Measurements from ENCODE around the gene TMEM150C. TPM values are rescaled to one million over a fixed set of nuclear protein-coding genes. Genes with fewer than 3 reads are reported as not detected.
"Not testable (repeated sequence)": the region's sequence is repeated elsewhere in the genome, so short reads cannot be mapped to it uniquely, and the experiment has no call there.

TMEM150C gene
- total RNA-seq, 8 experiments from 2014 or later: 0.24 to 14.7 (median 7.4) TPM

DNA sequence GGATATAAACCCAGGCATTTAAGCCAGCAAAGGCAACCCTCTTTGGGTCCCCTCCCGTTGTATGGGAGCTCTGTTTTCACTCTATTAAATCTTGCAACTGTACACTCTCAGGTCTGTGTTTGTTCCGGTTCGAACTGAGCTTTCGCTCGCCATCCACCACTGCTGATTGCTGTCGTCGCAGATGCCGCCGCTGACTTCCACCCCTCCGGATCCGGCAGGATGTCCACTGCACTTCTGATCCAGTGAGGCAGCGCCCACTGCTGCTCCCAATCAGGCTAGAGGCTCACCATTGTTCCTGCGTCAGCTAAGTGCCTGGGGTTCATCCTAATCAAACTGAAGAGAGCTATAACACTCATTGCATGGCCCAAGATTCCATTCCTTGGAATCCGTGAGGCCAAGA is 82.2 kb downstream of the TMEM150C start:
- no peak for ATAC-seq (replicated peaks in 6 of 8)
- WGBS, 10 experiments: 50 to 100% (median 97%) methylated on average over 1 to 6 of the region's 14 CpGs; no CpG with 5 or more reads in 3 of the 10 experiments

DNA sequence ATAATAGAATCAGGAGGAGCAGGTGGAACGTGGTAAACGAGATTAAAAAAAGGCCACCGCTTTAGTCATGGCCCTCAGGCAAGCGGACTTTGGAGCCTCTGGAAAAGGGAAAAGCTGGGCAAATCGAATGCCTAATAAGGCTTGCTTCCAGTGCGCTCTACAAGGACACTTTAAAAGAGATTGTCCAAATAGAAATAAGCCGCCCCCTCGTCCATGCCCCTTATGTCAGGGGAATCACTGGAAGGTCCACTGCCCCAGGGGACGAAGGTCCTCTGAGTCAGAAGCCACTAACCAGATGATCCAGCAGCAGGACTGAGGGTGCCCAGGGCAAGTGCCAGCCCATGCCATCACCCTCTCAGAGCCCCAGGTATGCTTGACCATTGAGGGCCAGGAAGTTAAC is 84.3 kb downstream of the TMEM150C start:
- H3K4me3 ChIP-seq; ATAC-seq (replicated peaks in 6 of 8); H3K27ac ChIP-seq; H3K4me1 ChIP-seq (replicated peaks in 1 of 2): not testable (repeated sequence)
- in situ Hi-C loops (cut with MboI; ENCODE audit: low pct_unique_long_range_greater_than_20kb in 2 of 9, low sequenced_read_pairs in 9 of 9, unreplicated experiment in 9 of 9): loop anchor here in 1 of 9 experiments (25.0 kb wide), 1 partner anchor 260 kb away; no protein-coding TSS in a partner anchor
- WGBS, 10 experiments: 30 to 90% (median 78%) methylated on average over 2 of the region's 9 CpGs; no CpG with 5 or more reads in 6 of the 10 experiments

More for the DNA sequence above, 82.2 kb downstream of the TMEM150C start:
- in situ Hi-C loops (cut with MboI; ENCODE audit: low pct_unique_long_range_greater_than_20kb in 2 of 9, low sequenced_read_pairs in 9 of 9, unreplicated experiment in 9 of 9): loop anchor here in 1 of 9 experiments (25.0 kb wide), 1 partner anchor 258 kb away; no protein-coding TSS in a partner anchor
- Histone ChIP-seq H3K4me1 (replicated peaks in 1 of 2) (no peaks in the 10 kb centered on the region), H3K27ac (no peak overlapping the region), H3K4me3 (no peak overlapping the region)

DNA sequence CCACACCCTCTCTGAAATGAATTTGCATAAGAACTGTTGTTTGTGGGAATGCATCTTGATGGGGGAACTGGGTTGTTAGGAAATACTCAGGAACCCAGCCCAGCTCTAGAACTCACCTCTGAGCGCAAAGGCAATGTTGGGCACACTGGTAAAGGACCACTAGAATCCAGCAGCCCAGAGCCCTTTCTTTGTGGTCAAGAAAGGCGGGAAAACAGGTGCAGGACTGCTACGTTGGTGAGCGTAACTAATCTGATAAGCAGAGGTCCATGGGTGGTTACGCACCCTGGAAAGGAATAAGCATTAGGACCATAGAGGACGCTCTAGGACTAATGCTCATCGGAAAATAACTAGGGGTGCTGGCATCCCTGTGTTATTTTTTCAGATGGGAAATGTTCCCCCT is 85.9 kb downstream of the TMEM150C start:
- not testable (repeated sequence) for H3K27ac ChIP-seq; H3K4me1 ChIP-seq (replicated peaks in 1 of 2); H3K4me3 ChIP-seq; ATAC-seq (replicated peaks in 6 of 8)
- WGBS, 10 experiments: 91 to 100% (median 100%) methylated on average over 1 to 7 of the region's 7 CpGs; no CpG with 5 or more reads in 2 of the 10 experiments
- in situ Hi-C loops (cut with MboI; ENCODE audit: low pct_unique_long_range_greater_than_20kb in 2 of 9, low sequenced_read_pairs in 9 of 9, unreplicated experiment in 9 of 9): loop anchor here in 1 of 9 experiments (25.0 kb wide), 1 partner anchor 261 kb away; no protein-coding TSS in a partner anchor

DNA sequence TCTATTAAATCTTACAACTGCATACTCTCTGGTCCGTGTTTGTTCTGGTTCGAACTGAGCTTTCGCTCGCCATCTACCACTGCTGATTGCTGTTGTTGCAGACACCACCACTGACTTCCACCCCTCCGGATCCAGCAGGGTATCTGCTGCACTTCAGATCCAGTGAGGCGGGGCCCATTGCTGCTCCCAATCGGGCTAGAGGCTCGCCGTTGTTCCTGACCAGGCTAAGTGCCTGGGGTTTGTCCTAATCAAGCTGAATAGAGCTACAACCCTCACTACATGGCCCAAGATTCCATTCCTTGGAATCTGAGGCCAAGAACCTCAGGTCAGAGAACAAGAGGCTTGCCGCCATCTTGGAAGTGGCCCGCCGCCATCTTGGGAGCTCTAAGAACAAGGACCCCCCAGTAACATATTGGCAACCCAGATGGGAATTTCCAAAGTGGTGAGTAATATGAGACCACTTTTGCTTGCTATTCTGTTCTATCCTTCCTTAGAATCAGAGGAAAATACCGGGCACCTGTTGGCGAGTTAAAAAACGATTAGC is 88.1 kb downstream of the TMEM150C start:
- in situ Hi-C loops (cut with MboI; ENCODE audit: low pct_unique_long_range_greater_than_20kb in 2 of 9, low sequenced_read_pairs in 9 of 9, unreplicated experiment in 9 of 9): loop anchor here in 4 of 9 experiments (25.0 kb wide), 3 partner anchors 264 to 789 kb away; no protein-coding TSS in a partner anchor
- no peak for ATAC-seq (replicated peaks in 6 of 8)
- 85 to 100% (median 96%) methylated on average over 1 to 6 of the region's 15 CpGs; no CpG with 5 or more reads in 3 of the 10 experiments for WGBS, 10 experiments

DNA sequence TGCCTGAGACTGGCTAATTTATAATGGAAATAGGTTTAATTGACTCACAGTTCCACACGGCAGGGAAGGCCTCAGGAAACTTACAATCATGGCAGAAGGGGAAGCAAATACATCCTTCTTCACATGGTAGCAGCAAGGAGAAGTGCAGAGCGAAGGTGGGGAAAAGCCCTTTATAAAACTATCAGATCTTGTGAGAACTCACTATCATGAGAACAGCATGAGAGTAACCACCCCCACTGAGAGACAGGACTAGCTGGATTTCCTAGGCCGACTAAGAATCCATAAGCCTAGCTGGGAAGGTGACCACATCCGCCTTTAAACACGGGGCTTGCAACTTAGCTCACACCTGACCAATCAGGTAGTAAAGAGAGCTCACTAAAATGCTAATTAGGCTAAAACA is 88.7 kb downstream of the TMEM150C start:
- not testable (repeated sequence) for H3K4me3 ChIP-seq; H3K27ac ChIP-seq; H3K4me1 ChIP-seq (replicated peaks in 1 of 2); ATAC-seq (replicated peaks in 6 of 8)
- WGBS, 10 experiments: 0 to 100% (median 50%) methylated on average over 1 to 5 of the region's 5 CpGs; no CpG with 5 or more reads in 3 of the 10 experiments
- in situ Hi-C loops (cut with MboI; ENCODE audit: low pct_unique_long_range_greater_than_20kb in 2 of 9, low sequenced_read_pairs in 9 of 9, unreplicated experiment in 9 of 9): loop anchor here in 4 of 9 experiments (25.0 kb wide), 3 partner anchors 264 to 789 kb away; no protein-coding TSS in a partner anchor

More for the DNA sequence above, 88.1 kb downstream of the TMEM150C start:
- Histone ChIP-seq H3K27ac (no peak overlapping the region), H3K4me1 (replicated peaks in 1 of 2) (no peaks in the 10 kb centered on the region), H3K4me3 (no peak overlapping the region)

DNA sequence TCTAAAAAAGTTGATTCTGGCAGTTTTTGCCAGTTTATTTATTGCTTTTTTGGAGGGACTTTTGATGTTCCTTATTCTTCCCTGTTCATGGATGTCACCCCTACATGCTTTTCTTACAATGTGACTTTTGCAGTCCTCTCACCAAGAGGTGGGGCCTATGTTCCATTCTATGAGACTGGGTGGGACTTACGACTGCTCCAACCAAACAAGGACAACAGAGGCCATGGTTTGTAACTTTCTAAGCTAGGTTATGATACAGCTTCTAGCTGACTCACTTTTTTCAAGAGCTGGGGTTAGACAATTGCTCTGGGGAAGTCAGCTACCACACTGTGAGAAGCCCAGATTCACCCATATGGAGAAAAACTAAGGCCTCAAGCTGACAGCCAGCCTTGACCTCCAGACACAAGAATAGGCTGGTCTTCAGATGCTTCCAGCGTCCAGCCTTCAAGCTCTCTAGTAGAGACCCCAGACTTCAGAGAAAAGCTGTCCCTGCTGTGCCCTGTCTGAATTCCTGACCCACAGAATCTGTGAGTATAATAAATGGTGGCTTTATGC is 91.9 kb downstream of the TMEM150C start:
- peak in 7 of 8 experiments; percentile 34 to 83 (median 57) for ATAC-seq (replicated peaks in 6 of 8)
- in situ Hi-C loops (cut with MboI; ENCODE audit: low pct_unique_long_range_greater_than_20kb in 2 of 9, low sequenced_read_pairs in 9 of 9, unreplicated experiment in 9 of 9): loop anchor here in 4 of 9 experiments (10.0 to 25.0 kb wide), 4 partner anchors 267 to 792 kb away; no protein-coding TSS in a partner anchor
- 65 to 71% (median 67%) methylated on average over 1 to 2 of the region's 2 CpGs; no CpG with 5 or more reads in 7 of the 10 experiments for WGBS, 10 experiments
- Histone ChIP-seq H3K4me1 (replicated peaks in 1 of 2) (no peaks in the 10 kb centered on the region), H3K4me3 (no peak overlapping the region), H3K27ac (no peak overlapping the region)

DNA sequence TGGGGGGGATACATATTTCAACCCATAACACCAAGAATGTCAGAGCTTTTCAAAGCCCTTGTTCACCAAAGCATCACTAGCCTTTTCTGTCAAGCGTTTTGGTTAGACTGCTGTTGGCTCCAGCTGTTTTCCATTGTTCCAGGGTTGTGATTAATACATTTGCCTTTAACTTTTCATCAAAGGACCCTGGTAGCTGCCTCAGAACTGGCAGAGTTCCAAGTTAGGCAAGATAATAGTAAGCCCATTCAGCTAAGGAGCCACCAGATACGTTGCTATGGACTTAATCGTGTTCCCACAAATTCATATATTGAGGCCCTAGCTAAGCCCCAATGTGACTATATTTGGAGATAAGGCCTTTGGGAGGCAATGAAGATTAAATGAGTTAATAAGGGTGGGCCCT is 94.3 kb downstream of the TMEM150C start:
- in situ Hi-C loops (cut with MboI; ENCODE audit: low pct_unique_long_range_greater_than_20kb in 2 of 9, low sequenced_read_pairs in 9 of 9, unreplicated experiment in 9 of 9): loop anchor here in 4 of 9 experiments (10.0 to 25.0 kb wide), 4 partner anchors 270 to 795 kb away; no protein-coding TSS in a partner anchor
- WGBS, 10 experiments: 20 to 60% (median 26%) methylated on average over 1 to 3 of the region's 3 CpGs; no CpG with 5 or more reads in 4 of the 10 experiments
- H3K27ac ChIP-seq: no peak overlapping the region
- no peaks in the 10 kb centered on the region for H3K4me1 ChIP-seq (replicated peaks in 1 of 2)
- no peak for ATAC-seq (replicated peaks in 6 of 8)
- no peak overlapping the region for H3K4me3 ChIP-seq

DNA sequence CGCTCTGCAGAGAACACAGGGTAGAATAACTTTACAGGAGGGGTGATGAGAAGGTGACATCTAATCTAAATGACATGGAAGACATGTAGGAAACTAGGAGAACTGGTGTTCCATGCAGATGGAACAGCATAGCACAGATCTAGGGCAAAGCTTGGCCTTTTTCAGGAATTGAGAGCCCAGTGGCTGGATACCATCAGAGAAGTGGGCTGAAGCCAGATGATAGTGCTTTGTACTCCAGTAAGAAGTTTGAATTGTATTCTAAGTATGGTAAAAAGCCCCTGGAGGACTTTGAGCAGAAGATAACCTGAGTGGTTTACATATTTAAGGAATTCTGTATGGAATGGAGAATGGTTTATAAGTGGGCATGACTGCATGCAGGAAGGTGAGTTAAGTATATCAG is 98.6 kb downstream of the TMEM150C start:
- H3K27ac ChIP-seq: no peak overlapping the region
- no peak for ATAC-seq (replicated peaks in 6 of 8)

DNA sequence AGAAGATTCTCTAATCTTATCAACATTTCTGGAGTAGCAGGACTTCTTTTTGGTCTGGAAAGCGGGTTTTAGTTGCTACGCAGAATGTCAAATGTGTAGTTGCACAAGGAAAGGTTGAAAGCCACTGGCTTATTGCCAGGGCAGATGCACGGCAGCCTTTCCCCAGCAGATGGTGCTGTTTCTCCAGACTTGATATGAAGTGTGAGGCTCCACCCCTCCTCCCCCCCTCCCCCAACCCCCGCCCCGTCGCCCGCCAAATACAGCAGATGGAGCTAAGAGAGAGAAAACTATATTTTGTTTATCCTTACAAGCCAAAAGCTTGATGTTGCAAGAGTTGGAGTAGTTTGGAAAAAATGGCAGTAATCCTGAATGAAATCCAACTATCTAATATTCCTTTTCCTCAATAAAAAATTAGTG is 99.4 kb downstream of the TMEM150C start:
- H3K27ac ChIP-seq: no peak overlapping the region
- H3K4me1 ChIP-seq (replicated peaks in 1 of 2): no peaks in the 10 kb centered on the region
- in situ Hi-C loops (cut with MboI; ENCODE audit: low pct_unique_long_range_greater_than_20kb in 2 of 9, low sequenced_read_pairs in 9 of 9, unreplicated experiment in 9 of 9): loop anchor here in 4 of 9 experiments (10.0 to 25.0 kb wide), 4 partner anchors 275 to 800 kb away; no protein-coding TSS in a partner anchor
- peak; percentile 73 to 90 (median 86) for ATAC-seq (replicated peaks in 6 of 8)
- WGBS, 10 experiments: 7 to 48% (median 34%) methylated on average over 2 to 3 of the region's 7 CpGs; no CpG with 5 or more reads in 6 of the 10 experiments
- no peak overlapping the region for H3K4me3 ChIP-seq

More for the DNA sequence above, 98.6 kb downstream of the TMEM150C start:
- Histone ChIP-seq H3K4me3 (no peak overlapping the region), H3K4me1 (replicated peaks in 1 of 2) (no peaks in the 10 kb centered on the region)
- WGBS, 10 experiments: 83 to 100% (median 100%) methylated on average over 1 of the region's 1 CpG; no CpG with 5 or more reads in 4 of the 10 experiments
- in situ Hi-C loops (cut with MboI; ENCODE audit: low pct_unique_long_range_greater_than_20kb in 2 of 9, low sequenced_read_pairs in 9 of 9, unreplicated experiment in 9 of 9): loop anchor here in 4 of 9 experiments (10.0 to 25.0 kb wide), 4 partner anchors 274 to 799 kb away; no protein-coding TSS in a partner anchor

DNA sequence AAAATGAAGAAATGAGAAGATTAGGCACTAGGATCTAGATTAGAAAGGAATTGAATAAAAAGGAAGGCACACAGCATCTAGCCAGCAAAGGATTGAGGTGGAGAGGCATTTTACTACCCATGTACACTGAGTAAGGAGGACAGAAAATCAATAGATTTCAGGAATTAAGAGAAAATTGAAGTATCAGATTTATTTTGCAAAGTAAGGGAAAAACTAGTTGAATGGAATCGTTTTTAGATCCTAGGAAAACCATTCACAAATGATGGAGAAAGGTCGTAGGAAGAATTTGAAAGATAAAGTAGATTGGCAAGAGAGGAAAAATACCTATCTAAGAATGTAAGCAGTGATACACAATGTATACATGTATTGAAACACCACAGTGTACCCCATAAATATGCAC is 100.1 kb downstream of the TMEM150C start:
- H3K27ac ChIP-seq: no peak overlapping the region
- no peaks in the 10 kb centered on the region for H3K4me1 ChIP-seq (replicated peaks in 1 of 2)
- no peak overlapping the region for H3K4me3 ChIP-seq
- WGBS, 10 experiments: 75 to 100% (median 93%) methylated on average over 2 of the region's 2 CpGs; no CpG with 5 or more reads in 1 of the 10 experiments
- no peak for ATAC-seq (replicated peaks in 6 of 8)
- in situ Hi-C loops (cut with MboI; ENCODE audit: low pct_unique_long_range_greater_than_20kb in 2 of 9, low sequenced_read_pairs in 9 of 9, unreplicated experiment in 9 of 9): loop anchor here in 4 of 9 experiments (10.0 to 25.0 kb wide), 4 partner anchors 276 to 801 kb away; no protein-coding TSS in a partner anchor

DNA sequence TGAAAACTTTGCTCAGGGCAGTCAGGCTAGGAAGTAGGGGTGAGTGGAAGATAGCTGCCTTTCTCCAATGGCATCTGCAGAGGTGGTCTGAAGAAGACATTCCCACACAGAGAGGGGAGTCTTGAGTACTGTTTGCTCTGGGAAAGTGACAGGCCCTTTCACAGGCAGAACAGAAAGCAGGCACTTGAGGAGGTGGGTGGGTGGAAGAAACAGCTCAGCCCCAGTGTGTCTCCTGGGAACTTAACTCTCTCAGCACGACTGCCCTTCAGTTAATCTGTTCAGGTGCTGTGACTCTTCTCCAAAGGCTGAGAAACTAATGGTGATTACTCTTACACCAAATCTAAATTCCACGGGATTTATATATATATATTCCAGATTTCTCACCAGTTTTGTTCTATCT is 103.1 kb downstream of the TMEM150C start:
- 80 to 100% (median 100%) methylated on average over 1 to 2 of the region's 2 CpGs; no CpG with 5 or more reads in 3 of the 10 experiments for whole genome bisulfite sequencing, 10 experiments
- H3K27ac ChIP-seq: no peak overlapping the region
- no peaks in the 10 kb centered on the region for H3K4me1 ChIP-seq (replicated peaks in 1 of 2)
- ATAC-seq (replicated peaks in 6 of 8): no peak
- in situ Hi-C loops (cut with MboI; ENCODE audit: low pct_unique_long_range_greater_than_20kb in 2 of 9, low sequenced_read_pairs in 9 of 9, unreplicated experiment in 9 of 9): loop anchor here in 4 of 9 experiments (25.0 kb wide), 3 partner anchors 279 to 804 kb away; no protein-coding TSS in a partner anchor
- H3K4me3 ChIP-seq: no peak overlapping the region

DNA sequence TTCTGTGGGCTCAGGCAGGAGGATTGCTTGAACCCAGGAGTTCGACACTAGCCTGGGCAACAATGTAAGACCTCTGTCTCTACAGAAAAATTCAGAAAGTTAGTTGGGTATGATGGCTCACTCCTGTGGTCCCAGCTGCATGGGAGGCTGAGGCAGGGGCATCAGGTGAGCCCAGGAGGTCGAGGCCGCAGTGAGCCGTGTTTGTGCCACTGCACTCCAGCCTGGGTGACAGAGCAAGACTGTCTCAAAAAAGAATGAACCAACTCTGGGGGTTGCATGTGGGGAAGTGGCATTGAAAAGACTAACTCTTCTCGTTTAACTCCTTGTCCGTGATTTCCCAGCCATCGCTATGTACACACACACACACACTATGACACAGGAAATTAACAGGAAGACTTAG is 104.5 kb downstream of the TMEM150C start:
- Histone ChIP-seq H3K4me1 (replicated peaks in 1 of 2) (no peaks in the 10 kb centered on the region), H3K27ac (no peak overlapping the region), H3K4me3 (no peak overlapping the region)
- WGBS, 10 experiments: 80 to 100% (median 96%) methylated on average over 1 to 6 of the region's 7 CpGs; no CpG with 5 or more reads in 3 of the 10 experiments
- in situ Hi-C loops (cut with MboI; ENCODE audit: low pct_unique_long_range_greater_than_20kb in 2 of 9, low sequenced_read_pairs in 9 of 9, unreplicated experiment in 9 of 9): loop anchor here in 4 of 9 experiments (25.0 kb wide), 3 partner anchors 280 to 805 kb away; no protein-coding TSS in a partner anchor
- no peak for ATAC-seq (replicated peaks in 6 of 8)

Measured in motor neuron (in vitro differentiated cells).